ENCODE data around the gene GARS1. TPM values are rescaled to one million over a fixed set of nuclear protein-coding genes. Genes with fewer than 3 reads are reported as not detected.

The GARS1 gene
- total and polyA plus RNA-seq, 4 donors = 43.3 to 73.6 (median 67.8) TPM

DNA sequence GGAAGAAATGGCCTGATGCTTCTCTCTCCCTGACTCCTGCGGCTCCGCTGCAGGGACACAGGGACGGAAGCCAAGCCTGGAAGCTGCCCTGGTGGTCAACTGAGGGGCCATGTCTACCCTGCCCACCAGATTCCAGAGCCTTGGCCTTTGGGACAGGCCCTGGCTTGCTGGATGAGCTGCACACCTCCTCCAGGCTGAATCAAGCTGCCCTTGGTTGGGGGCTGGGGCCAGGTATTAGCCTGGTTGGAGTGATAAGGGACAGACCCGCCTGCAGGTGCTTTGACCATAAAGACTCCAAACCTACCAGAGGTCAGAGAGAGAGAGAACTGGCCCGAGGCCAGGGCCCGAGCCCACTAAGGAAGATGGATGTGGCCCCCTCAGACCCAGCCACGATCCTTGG is 57.5 kb downstream of the GARS1 start (continued):
- TF ChIP-seq, protein P1, sequence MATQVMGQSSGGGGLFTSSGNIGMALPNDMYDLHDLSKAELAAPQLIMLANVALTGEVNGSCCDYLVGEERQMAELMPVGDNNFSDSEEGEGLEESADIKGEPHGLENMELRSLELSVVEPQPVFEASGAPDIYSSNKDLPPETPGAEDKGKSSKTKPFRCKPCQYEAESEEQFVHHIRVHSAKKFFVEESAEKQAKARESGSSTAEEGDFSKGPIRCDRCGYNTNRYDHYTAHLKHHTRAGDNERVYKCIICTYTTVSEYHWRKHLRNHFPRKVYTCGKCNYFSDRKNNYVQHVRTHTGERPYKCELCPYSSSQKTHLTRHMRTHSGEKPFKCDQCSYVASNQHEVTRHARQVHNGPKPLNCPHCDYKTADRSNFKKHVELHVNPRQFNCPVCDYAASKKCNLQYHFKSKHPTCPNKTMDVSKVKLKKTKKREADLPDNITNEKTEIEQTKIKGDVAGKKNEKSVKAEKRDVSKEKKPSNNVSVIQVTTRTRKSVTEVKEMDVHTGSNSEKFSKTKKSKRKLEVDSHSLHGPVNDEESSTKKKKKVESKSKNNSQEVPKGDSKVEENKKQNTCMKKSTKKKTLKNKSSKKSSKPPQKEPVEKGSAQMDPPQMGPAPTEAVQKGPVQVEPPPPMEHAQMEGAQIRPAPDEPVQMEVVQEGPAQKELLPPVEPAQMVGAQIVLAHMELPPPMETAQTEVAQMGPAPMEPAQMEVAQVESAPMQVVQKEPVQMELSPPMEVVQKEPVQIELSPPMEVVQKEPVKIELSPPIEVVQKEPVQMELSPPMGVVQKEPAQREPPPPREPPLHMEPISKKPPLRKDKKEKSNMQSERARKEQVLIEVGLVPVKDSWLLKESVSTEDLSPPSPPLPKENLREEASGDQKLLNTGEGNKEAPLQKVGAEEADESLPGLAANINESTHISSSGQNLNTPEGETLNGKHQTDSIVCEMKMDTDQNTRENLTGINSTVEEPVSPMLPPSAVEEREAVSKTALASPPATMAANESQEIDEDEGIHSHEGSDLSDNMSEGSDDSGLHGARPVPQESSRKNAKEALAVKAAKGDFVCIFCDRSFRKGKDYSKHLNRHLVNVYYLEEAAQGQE (IDR thresholded peaks at IDR 0.05) = no peak
- TF ChIP-seq ATF3 (IDR thresholded peaks at IDR 0.05) (no peak), FOXA1 (IDR thresholded peaks at IDR 0.05) (no peak), FOXA2 (IDR thresholded peaks at IDR 0.05) (no peak), RAD21 (IDR thresholded peaks at IDR 0.05) (no peak)

GRCh38 chr7:30652698-30653641 is 58.3 kb downstream of the GARS1 start:
- Histone ChIP-seq H3K9ac (ENCODE audit: low read depth in 1 of 2, low read length in 2 of 2) (no peak overlapping the region), H3K4me3 (ENCODE audit: low read depth in 1 of 3, low read length in 3 of 3) (no peak overlapping the region), H3K36me3 (ENCODE audit: control insufficient read depth in 4 of 4, insufficient read depth in 3 of 4, low read depth in 1 of 4, low read length in 3 of 4) (no peaks in the 10 kb centered on the region), H3K4me1 (ENCODE audit: control insufficient read depth in 4 of 4, insufficient read depth in 4 of 4, low read length in 3 of 4) (no peaks in the 10 kb centered on the region), H3K9me3 (ENCODE audit: control insufficient read depth in 4 of 4, low read length in 3 of 4) (no peaks in the 10 kb centered on the region), H3K27ac (ENCODE audit: low read depth in 1 of 2, low read length in 2 of 2) (no peak overlapping the region), H3K27me3 (ENCODE audit: control insufficient read depth in 4 of 4, insufficient read depth in 4 of 4, low read length in 3 of 4) (no peaks in the 10 kb centered on the region)
- no peak for DNase-seq (ENCODE audit: low spot score)
- 95% methylated on average over 19 of the region's 19 CpGs for WGBS
- TF ChIP-seq, protein P2, sequence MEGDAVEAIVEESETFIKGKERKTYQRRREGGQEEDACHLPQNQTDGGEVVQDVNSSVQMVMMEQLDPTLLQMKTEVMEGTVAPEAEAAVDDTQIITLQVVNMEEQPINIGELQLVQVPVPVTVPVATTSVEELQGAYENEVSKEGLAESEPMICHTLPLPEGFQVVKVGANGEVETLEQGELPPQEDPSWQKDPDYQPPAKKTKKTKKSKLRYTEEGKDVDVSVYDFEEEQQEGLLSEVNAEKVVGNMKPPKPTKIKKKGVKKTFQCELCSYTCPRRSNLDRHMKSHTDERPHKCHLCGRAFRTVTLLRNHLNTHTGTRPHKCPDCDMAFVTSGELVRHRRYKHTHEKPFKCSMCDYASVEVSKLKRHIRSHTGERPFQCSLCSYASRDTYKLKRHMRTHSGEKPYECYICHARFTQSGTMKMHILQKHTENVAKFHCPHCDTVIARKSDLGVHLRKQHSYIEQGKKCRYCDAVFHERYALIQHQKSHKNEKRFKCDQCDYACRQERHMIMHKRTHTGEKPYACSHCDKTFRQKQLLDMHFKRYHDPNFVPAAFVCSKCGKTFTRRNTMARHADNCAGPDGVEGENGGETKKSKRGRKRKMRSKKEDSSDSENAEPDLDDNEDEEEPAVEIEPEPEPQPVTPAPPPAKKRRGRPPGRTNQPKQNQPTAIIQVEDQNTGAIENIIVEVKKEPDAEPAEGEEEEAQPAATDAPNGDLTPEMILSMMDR (IDR thresholded peaks at IDR 0.05; ENCODE audit: low read depth, low read length, missing input control) = no peak
- TF ChIP-seq ATF3 (IDR thresholded peaks at IDR 0.05) = no peak
- TF ChIP-seq JUND (IDR thresholded peaks at IDR 0.05) = no peak
- TF ChIP-seq, protein P1 (IDR thresholded peaks at IDR 0.05) = no peak
- TF ChIP-seq RXRA (IDR thresholded peaks at IDR 0.05) = no peak
- no peak for TF ChIP-seq HNF4A (conservative IDR thresholded peaks at IDR 0.05)
- no peak for TF ChIP-seq NR2F2 (IDR thresholded peaks at IDR 0.05)
- TF ChIP-seq EGR1 (IDR thresholded peaks at IDR 0.05; ENCODE audit: low read depth in 2 of 2) = no peak
- no peak for TF ChIP-seq RAD21 (IDR thresholded peaks at IDR 0.05)
- no peak for TF ChIP-seq TAF1 (conservative IDR thresholded peaks at IDR 0.05)
- TF ChIP-seq GABPA (IDR thresholded peaks at IDR 0.05 in 1 of 2, conservative IDR thresholded peaks at IDR 0.05 in 1 of 2) = no peak
- TF ChIP-seq MAX (IDR thresholded peaks at IDR 0.05) = no peak
- TF ChIP-seq SP1 (IDR thresholded peaks at IDR 0.05) = no peak
- no peak for TF ChIP-seq FOXA2 (IDR thresholded peaks at IDR 0.05)
- TF ChIP-seq, protein P3, sequence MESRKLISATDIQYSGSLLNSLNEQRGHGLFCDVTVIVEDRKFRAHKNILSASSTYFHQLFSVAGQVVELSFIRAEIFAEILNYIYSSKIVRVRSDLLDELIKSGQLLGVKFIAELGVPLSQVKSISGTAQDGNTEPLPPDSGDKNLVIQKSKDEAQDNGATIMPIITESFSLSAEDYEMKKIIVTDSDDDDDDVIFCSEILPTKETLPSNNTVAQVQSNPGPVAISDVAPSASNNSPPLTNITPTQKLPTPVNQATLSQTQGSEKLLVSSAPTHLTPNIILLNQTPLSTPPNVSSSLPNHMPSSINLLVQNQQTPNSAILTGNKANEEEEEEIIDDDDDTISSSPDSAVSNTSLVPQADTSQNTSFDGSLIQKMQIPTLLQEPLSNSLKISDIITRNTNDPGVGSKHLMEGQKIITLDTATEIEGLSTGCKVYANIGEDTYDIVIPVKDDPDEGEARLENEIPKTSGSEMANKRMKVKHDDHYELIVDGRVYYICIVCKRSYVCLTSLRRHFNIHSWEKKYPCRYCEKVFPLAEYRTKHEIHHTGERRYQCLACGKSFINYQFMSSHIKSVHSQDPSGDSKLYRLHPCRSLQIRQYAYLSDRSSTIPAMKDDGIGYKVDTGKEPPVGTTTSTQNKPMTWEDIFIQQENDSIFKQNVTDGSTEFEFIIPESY (IDR thresholded peaks at IDR 0.05) = no peak
- no peak for TF ChIP-seq YY1 (IDR thresholded peaks at IDR 0.05)
- TF ChIP-seq FOXA1 (IDR thresholded peaks at IDR 0.05) = no peak
- TF ChIP-seq HNF4G (IDR thresholded peaks at IDR 0.05) = no peak
